Astrocyte of the spinal cord (primary cell): ENCODE measurements around the gene AGBL3.

Experiments
- DNase-seq: peaks from one replicate; pipeline ENCODE4 v3.0.0; 2011; ENCODE audit warnings: low read depth, low spot score
- H3K4me3 ChIP-seq: 2 replicates; pipeline ENCODE4 v1.5.1; 2011; ENCODE audit warnings: low read depth, mild to moderate bottlenecking, low read length, moderate library complexity
- in situ Hi-C: cut with HindIII; loops from 2 replicates; pipeline ENCODE4 v1.10.0; 2017; ENCODE audit warnings: low sequenced_read_pairs
- TF ChIP-seq, protein P1 (sequence below): IDR thresholded peaks from 2 replicates; pipeline ENCODE4 v1.5.1; 2012; ENCODE audit warnings: low read depth, mild to moderate bottlenecking, low read length, inconsistent platforms

Gene AGBL3

DNA sequence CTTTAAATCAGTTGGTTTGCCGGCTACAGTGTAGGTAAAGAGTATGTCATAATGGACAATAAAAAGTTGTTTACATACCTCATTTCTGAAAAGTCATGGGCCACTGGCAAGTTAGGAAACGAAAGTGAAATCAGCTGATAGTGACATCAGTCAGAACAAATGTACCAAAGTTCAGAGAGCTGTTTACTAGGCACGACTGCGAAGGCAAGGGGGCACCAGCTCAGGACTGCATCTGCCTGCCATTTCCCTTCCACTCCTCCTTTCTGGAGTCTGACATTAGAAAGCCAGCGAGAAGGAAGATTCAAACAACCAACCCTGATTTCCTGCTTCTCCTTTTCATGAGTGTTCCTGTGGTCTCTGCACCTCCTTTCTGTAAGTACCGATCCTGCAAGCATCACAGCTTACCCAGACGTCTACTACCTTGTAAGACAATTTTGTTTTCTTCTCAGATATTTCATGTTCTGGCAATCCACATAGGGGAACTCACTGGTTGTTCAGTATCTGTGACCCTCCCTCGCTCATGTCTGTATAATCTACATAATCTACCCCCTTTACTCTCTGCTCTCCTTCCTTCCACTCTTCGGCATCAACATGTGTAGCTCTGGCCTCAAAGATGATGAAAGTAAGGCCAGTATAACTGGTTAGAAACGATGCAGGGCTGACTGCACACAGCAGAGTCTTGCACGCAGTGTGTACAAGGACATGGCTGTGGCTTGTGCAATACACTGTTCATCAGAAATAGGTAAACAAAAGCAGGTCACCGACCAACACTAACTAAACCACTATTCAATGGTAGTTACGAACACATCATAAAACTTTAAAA lies 161.8 kb downstream of the AGBL3 start, which contains the start of gene TMEM140:
TMEM140 (plus strand) TSS at position 174 of the 823 bp plus-strand sequence. CDS start 16,370 bp downstream, outside the sequence.
- TF ChIP-seq, protein P1, sequence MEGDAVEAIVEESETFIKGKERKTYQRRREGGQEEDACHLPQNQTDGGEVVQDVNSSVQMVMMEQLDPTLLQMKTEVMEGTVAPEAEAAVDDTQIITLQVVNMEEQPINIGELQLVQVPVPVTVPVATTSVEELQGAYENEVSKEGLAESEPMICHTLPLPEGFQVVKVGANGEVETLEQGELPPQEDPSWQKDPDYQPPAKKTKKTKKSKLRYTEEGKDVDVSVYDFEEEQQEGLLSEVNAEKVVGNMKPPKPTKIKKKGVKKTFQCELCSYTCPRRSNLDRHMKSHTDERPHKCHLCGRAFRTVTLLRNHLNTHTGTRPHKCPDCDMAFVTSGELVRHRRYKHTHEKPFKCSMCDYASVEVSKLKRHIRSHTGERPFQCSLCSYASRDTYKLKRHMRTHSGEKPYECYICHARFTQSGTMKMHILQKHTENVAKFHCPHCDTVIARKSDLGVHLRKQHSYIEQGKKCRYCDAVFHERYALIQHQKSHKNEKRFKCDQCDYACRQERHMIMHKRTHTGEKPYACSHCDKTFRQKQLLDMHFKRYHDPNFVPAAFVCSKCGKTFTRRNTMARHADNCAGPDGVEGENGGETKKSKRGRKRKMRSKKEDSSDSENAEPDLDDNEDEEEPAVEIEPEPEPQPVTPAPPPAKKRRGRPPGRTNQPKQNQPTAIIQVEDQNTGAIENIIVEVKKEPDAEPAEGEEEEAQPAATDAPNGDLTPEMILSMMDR, result no peak
- H3K4me3 ChIP-seq, result peak within 1 kb of the TSS; percentile 10
- in situ Hi-C loops, result no loop called here
- DNase-seq, result peak; percentile 54

DNA sequence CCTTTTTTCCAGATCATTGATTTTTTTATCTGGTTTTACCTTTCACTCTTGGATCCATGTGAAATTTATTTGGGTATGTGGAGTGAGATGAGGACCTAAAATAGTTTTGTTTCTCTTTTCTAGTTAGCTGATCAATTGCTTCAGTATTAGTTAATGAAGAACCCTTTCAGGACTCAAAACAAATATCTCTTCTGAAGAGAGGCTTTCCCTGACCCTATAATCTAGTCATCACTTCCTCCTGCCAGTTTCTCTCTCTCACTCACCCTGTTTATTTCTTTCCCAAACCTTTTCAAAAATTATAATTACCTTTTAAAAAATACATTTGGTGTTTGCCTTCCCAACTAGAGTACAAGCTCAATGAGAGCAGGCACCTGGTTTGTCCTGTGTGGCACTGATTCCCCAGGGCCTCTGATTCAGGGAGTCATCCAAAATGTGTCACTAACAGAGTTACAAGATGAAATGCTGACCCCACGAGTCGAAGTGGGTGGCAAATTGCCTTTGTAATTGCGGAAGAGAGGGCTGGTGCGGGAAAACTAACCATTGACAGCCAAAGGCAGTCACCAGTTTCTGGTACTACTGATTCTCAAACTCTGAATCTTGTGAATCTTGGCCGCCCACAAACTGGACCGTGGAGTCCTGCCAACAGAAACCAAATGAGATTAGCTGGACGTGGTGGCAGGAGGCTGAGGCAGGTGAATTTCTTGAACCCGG lies 163.9 kb downstream of the AGBL3 start:
- no peak for DNase-seq
- in situ Hi-C loops, result no loop called here
- TF ChIP-seq, protein P1, result no peak
- H3K4me3 ChIP-seq, result no peak overlapping the region

DNA sequence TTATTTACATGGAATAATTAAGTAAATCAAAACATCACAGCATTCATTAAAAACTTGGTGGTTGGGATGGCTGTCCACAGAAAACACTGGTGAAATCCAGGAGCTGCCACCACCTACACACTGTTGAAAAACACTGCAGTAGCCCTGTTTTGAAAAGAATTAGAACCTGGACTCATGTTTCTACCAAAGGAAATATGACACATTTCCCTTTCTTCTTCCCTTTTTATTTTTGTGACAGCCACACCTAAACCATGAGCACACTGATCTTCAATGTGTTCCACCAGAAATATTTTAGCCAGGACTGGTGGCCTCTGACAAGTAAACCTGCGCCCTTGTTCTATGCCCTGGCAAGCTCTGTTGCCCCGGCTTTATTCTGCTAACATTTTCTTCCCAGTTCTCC lies 164.8 kb downstream of the AGBL3 start:
- no peak overlapping the region for H3K4me3 ChIP-seq
- in situ Hi-C loops, result no loop called here
- DNase-seq, result no peak
- TF ChIP-seq, protein P1, result no peak

DNA sequence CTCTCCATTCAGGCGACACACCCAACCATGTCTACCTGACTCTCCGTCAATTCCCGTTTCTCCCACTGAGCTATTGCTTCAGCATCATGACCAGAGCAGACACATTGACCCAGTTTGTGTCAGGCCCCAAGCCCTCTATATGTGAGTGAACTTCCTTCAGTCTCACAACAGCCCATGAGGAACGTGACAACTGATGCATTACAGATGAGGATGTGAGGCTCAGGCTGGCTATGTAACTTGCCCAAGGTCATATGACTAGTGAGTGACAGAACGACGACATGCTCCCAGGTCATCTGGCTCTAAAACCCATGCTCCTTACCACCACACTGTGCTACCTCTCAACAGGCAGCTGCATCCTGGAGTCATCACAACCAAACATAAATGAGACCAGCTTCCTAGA lies 165.2 kb downstream of the AGBL3 start:
- in situ Hi-C loops, result no loop called here
- no peak for DNase-seq
- TF ChIP-seq, protein P1, result no peak
- H3K4me3 ChIP-seq, result no peak overlapping the region

DNA sequence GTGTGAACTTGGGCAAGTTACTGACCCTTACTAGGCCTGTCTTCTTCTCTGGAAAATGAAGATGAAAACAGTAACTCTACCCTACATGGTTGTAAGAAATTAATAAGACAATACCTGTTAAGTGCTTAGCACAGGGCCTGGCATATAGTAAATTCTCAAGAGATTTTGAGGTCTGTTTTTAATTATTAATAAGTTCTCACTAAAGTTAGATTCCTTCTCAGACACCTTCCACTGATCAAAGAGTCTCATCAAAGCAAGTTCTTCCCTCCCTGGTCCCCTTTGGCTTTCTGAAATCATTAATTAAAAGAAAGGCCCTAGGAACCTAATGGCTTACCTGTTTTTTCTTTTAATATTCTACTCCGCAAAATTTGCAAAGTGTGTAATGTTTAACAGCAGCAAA lies 166.1 kb downstream of the AGBL3 start:
- in situ Hi-C loops, result no loop called here
- DNase-seq, result no peak
- TF ChIP-seq, protein P1, result no peak
- H3K4me3 ChIP-seq, result no peak overlapping the region

DNA sequence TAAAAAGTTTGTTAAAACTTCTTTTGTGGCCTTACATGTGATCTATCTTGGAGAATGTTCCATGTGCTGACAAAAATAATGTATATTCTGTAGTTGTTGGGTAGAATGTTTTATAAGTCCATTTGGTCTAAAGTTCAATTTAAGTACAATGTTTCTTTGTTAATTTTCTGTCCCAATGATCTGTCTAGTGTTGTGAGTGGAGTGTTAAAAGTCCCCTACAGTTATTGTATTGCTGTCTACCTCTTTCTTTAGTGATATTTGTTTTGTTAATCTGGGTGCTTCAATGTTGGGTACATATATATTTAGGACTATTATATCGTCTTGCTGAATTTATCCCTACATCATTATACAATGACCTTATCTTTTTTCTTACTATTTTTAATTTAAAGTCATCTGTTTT lies 168.4 kb downstream of the AGBL3 start:
- TF ChIP-seq, protein P1, result no peak
- H3K4me3 ChIP-seq, result no peak overlapping the region
- no peak for DNase-seq
- in situ Hi-C loops, result no loop called here
